Right kidney (tissue), 9 donors: Measurements from ENCODE around the gene HOMEZ.
A peak's percentile ranks its signal among the peaks of the same experiment; 100 is the strongest.
"Not testable (repeated sequence)": the region's sequence is repeated elsewhere in the genome, so short reads cannot be mapped to it uniquely, and the experiment has no call there.

Experiments
- DNase-seq: peaks from one replicate; pipeline ENCODE4 v3.0.0-alpha.2; 2016
- long read RNA-seq, 8 donors: transcript quantifications; one replicate each; lab custom pipeline, GENCODE V29; 2026

HOMEZ gene, protein sequence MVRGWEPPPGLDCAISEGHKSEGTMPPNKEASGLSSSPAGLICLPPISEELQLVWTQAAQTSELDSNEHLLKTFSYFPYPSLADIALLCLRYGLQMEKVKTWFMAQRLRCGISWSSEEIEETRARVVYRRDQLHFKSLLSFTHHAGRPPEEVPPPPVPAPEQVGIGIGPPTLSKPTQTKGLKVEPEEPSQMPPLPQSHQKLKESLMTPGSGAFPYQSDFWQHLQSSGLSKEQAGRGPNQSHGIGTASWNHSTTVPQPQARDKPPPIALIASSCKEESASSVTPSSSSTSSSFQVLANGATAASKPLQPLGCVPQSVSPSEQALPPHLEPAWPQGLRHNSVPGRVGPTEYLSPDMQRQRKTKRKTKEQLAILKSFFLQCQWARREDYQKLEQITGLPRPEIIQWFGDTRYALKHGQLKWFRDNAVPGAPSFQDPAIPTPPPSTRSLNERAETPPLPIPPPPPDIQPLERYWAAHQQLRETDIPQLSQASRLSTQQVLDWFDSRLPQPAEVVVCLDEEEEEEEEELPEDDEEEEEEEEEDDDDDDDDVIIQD
- long read RNA-seq, donor 1, full-length matches to known transcripts, result 12 of 12 reads
- long read RNA-seq, donor 1, partial matches to known transcripts, result 0 of 12 reads
- long read RNA-seq, donor 1, other reads (novel, unspliced or antisense), result 0 of 12 reads
- long read RNA-seq, donor 2, full-length matches to known transcripts, result 10 of 10 reads
- long read RNA-seq, donor 2, partial matches to known transcripts, result 0 of 10 reads
- long read RNA-seq, donor 2, other reads (novel, unspliced or antisense), result 0 of 10 reads
- long read RNA-seq, donor 3, full-length matches to known transcripts, result 9 of 9 reads
- long read RNA-seq, donor 3, partial matches to known transcripts, result 0 of 9 reads
- long read RNA-seq, donor 3, other reads (novel, unspliced or antisense), result 0 of 9 reads
- long read RNA-seq, donor 4, full-length matches to known transcripts, result 7 of 497 reads
- long read RNA-seq, donor 4, partial matches to known transcripts, result 296 of 497 reads
- long read RNA-seq, donor 4, other reads (novel, unspliced or antisense), result 194 of 497 reads
- long read RNA-seq, donor 5, full-length matches to known transcripts, result 16 of 631 reads
- long read RNA-seq, donor 5, partial matches to known transcripts, result 602 of 631 reads
- long read RNA-seq, donor 5, other reads (novel, unspliced or antisense), result 13 of 631 reads
- long read RNA-seq, donor 6, full-length matches to known transcripts, result 12 of 12 reads
- long read RNA-seq, donor 6, partial matches to known transcripts, result 0 of 12 reads
- long read RNA-seq, donor 6, other reads (novel, unspliced or antisense), result 0 of 12 reads
- long read RNA-seq, donor 7, result 0 reads
- long read RNA-seq, donor 8, full-length matches to known transcripts, result 12 of 385 reads
- long read RNA-seq, donor 8, partial matches to known transcripts, result 373 of 385 reads
- long read RNA-seq, donor 8, other reads (novel, unspliced or antisense), result 0 of 385 reads

GRCh38 chr14:23286020-23286901 is at the start of gene HOMEZ:
HOMEZ (minus strand) TSS chr14:23286132; CDS start chr14:23285952, 180 bp downstream.
- peak; percentile 93 for DNase-seq

DNA sequence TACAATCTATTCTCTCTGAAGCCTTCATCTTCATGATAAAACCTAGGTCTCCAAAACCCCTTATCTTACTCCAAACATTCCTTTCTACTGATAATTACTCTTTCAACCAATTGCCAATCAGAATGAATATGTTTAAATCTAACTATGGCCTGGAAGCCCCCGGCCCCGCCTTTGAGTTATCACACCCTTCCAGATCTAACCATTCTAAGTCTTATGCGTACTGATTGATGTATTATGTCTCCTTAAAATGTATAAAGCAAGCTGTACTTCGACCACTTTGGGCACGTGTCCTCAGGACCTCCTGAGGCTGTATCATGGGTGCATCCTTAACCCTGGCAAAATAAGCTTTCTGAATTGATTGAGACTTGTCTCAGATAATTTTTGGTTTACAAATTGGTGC is 49.7 kb upstream of the HOMEZ start:
- no peak for DNase-seq

GRCh38 chr14:23327947-23328744 is 42.2 kb upstream of the HOMEZ start:
- no peak for DNase-seq

DNA sequence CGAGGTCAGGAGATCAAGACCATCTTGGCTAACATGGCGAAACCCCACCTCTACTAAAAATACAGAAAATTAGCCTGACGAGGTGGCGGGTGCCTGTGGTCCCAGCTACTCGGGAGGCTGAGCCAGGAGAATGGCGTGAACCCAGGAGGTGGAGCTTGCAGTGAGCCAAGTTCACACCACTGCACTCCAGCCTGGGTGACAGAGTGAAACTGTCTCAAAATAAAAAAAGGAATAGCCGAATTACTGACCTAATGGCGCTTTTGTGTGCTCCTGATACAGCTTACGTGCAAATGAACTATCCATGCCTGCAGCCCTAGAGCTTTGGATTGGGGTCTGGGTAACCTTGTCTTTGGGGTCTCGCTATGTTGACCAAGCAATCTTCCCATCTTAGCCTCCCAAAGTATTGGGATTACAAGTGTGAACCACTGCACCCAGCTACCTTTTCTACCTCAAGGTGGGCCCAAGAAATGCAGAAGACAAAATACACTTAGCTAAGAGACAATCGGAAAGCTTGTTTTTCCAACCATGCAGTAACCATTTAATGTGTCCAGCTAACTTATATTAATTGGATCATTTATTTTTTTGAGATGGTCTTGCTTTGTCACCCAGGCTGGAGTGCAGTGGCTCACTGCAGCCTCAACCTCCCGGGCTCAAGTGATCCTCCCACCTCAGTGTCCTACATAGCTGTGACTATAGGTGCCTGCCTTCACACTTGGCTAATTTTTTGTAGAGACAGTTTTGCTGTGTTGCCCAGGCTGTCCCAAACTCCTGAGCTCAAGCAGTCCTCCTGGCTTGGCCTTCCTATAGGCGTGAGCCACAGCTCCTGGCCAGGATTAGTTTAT is 40.8 kb upstream of the HOMEZ start:
- no peak for DNase-seq

GRCh38 chr14:23325746-23326145 is 39.8 kb upstream of the HOMEZ start:
- DNase-seq, result not testable (repeated sequence)

GRCh38 chr14:23324993-23325392 is 39.1 kb upstream of the HOMEZ start:
- DNase-seq, result no peak

DNA sequence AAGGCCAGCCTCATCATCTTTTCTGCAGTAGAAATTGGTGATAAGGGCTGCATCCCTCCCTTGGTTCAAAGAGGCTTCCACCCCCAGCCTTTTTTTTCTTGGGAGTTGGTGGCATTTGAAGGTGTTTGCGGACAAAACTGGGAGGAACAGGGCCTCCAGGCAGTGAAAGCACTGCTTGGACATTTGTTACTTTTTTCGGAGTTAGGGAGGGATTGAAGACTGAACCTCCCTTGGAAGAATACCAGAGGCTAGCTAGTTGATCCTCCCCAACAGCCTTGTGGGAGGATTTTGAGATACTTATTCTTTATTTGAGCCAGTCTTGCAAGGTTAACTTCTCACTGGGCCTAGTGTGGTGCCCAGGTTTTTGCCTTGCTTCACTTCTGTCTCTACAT is 38.5 kb upstream of the HOMEZ start:
- no peak for DNase-seq

DNA sequence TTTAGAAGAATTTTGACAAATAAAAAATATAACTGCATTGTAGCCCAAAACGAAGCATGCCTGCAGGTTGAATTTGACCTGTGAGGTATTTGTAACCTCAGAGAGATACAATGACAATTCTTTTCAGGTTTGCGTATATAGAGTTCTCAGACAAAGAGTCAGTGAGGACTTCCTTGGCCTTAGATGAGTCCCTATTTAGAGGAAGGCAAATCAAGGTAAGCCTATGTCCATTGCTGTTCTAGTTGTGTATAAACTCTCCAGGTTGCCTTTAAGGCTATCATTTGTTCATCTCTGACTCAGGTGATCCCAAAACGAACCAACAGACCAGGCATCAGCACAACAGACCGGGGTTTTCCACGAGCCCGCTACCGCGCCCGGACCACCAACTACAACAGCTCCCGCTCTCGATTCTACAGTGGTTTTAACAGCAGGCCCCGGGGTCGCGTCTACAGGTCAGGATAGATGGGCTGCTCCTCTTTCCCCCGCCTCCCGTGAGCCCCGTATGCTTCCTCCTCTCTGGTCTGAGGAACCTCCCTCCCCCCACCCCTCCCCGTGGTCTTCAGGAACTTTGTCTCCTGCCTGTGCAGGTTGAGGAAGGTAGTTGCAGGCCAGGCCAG is 38.0 kb upstream of the HOMEZ start:
- DNase-seq, result no peak

GRCh38 chr14:23322568-23323517 is 36.9 kb upstream of the HOMEZ start:
- no peak for DNase-seq

DNA sequence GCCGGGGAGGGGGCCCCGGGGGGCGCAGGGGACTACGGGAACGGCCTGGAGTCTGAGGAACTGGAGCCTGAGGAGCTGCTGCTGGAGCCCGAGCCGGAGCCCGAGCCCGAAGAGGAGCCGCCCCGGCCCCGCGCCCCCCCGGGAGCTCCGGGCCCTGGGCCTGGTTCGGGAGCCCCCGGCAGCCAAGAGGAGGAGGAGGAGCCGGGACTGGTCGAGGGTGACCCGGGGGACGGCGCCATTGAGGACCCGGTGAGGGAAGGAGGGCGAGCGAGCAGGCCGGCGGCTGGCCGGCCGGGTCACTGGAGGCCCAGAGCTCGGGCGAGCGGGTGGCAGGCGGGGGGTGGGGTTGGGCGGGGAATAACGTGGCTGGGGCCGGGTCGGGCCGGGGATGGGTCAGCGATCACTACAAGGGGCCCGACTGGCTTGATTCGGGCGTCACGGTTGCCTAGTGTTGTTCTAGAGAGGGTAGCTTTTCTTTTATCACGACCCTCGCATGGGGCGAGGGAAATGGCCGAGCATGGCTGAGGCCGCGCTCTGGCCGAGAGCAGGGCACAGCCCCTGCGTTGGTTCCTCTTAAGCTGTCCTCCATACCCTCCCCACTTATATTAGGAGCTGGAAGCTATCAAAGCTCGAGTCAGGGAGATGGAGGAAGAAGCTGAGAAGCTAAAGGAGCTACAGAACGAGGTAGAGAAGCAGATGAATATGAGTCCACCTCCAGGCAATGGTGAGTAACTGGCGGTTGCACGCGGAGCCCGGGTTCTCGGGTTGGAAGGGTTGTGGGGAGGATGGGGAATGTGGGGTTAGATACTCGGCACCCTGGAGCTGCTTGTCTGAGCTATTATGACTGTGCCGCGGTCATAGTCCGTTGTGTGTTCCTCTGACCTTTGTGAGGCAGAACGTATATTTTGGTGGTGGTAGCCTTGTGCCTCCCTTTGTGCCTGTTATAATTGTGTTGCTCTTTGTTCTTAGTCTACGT is 35.9 kb upstream of the HOMEZ start:
- peak; percentile 78 for DNase-seq

- DNase-seq, result peak; percentile 90
Measured at GRCh38 chr14:23320584-23321571, 34.9 kb upstream of the HOMEZ start, which contains the start of gene PABPN1. PABPN1 (plus strand) TSS chr14:23321457; CDS start chr14:23321470, 13 bp downstream.

DNA sequence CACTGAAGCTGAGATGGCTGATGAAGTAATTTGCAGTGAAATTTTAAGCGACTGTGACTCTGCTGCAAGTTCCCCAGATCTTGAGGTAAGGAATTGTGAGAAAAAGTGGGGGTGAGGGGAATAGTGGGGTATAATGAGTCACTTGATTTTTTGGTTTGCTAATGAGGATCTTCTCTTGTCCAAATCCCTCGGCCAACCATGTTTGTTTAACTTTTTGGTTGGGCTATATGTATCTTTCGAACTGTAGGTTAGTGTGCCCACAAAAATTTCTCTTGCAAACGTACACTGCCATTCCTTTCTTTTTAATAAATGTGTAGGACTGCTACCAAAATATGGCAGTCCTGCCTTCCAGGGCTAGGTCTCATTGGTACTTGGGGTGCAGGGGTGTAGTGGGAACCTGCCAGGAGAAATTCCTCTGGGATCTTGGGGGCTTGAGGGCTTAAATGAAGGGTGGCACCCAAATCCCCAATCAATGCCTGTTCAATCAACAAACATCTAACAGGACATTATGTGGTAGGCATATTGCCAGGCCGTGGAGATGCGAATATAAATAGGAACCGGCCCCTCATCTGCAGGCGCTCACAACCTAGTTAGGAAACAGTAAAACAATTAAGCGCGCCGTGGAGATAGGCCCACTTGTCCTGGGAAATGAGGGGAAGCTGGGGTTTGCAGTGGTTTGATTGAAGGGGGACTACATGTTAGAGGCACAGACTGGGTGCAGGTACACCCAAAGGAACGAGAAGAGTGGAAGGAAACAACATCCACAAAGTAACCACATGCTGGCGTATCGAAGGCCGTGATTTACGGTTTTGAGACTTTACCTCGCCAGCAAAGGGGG is 34.0 kb upstream of the HOMEZ start:
- no peak for DNase-seq

DNA sequence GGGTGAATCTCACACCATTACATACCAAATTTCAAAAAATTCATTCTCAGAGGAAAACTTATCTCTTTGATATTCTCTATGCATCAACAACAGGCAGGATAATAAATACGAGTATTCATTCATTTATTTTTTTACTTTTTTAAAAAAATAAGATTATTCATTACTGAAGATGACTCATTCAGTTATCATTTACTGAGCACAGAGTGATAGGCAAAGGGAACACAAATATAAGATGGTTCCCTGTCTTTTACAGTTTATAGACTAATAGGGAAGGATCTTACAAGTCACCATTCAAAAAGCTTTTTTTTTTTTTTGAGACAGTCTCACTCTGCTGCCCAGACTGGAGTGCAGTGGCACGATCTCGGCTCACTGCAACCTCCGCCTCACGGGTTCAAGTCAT is 30.4 kb upstream of the HOMEZ start:
- no peak for DNase-seq

DNA sequence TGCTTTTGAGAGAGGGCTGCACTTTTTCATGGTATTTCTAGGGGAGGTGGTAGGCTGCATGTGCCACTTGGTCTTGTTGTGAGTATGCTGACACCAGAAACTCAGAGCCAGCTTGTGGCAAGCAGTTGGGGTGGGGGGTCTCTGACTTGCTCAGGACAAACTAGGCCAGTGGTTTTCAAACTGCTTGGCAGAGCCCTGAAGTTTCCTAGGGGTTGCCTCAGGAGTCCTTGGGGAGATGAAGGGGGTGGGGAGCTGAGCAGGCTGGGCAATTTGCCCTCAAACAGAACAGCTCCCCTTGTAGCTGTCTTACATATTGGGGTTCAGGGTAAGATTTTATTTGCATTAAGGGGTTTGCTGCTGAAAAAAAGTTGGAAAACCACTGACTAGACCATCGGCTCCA is 24.6 kb upstream of the HOMEZ start:
- DNase-seq, result no peak
